ENCODE data around the gene EEF1AKMT4. TPM values are rescaled to one million over a fixed set of nuclear protein-coding genes. Genes with fewer than 3 reads are reported as not detected.

EEF1AKMT4 gene
- total RNA-seq, 4 donors from 2014 or later = 1.7 to 9.8 (median 5.7) TPM

- Histone ChIP-seq H3K27me3 (peaks cover 0 to 24% of the 10 kb centered on the region in 2 donors), H3K36me3 (no peaks in the 10 kb centered on the region), H3K4me3 (peak overlapping the region in 2 of 4 donors; percentile 47 to 51), H3K27ac (no peak overlapping the region), H3K4me1 (peaks cover 0 to 22% (median 20%) of the 10 kb centered on the region in 4 donors), H3K9me3 (no peaks in the 10 kb centered on the region)
- TF ChIP-seq CTCF (IDR thresholded peaks at IDR 0.05) = no peak
- no peak for TF ChIP-seq POLR2A (IDR thresholded peaks at IDR 0.05)
- DNase-seq = no peak
Measured at GRCh38 chr3:184228376-184229137, 20.9 kb upstream of the EEF1AKMT4 start.

GRCh38 chr3:184229394-184230080, 19.9 kb upstream of the EEF1AKMT4 start, which contains the start of gene VWA5B2:
TSS of gene VWA5B2 (plus strand) at chr3:184229585. CDS start at chr3:184230529, 944 bp downstream.
- DNase-seq = peak; percentile 62 to 80 (median 64)
- peaks cover 0 to 22% (median 20%) of the 10 kb centered on the region in 4 donors for H3K4me1 ChIP-seq

GRCh38 chr3:184230081-184230602, 19.3 kb upstream of the EEF1AKMT4 start:
- Histone ChIP-seq H3K27ac (no peak overlapping the region), H3K36me3 (no peaks in the 10 kb centered on the region), H3K4me3 (peak overlapping the region; percentile 38 to 54 (median 49)), H3K27me3 (peaks cover 0 to 24% of the 10 kb centered on the region in 2 donors), H3K4me1 (peaks cover 0 to 22% (median 20%) of the 10 kb centered on the region in 4 donors), H3K9me3 (no peaks in the 10 kb centered on the region)
- TF ChIP-seq POLR2A (IDR thresholded peaks at IDR 0.05) (no peak), CTCF (IDR thresholded peaks at IDR 0.05) (no peak)
- DNase-seq = no peak

More at GRCh38 chr3:184229394-184230080, 19.9 kb upstream of the EEF1AKMT4 start, which contains the start of gene VWA5B2:
- Histone ChIP-seq H3K36me3 (no peaks in the 10 kb centered on the region), H3K27me3 (peaks cover 0 to 24% of the 10 kb centered on the region in 2 donors), H3K27ac (no peak within 1 kb of the TSS), H3K4me3 (peak within 1 kb of the TSS; percentile 38 to 54 (median 49)), H3K9me3 (no peaks in the 10 kb centered on the region)
- TF ChIP-seq POLR2A (IDR thresholded peaks at IDR 0.05) (no peak), CTCF (IDR thresholded peaks at IDR 0.05) (peak; percentile 12 to 39 (median 31))

- no peaks in the 10 kb centered on the region for H3K36me3 ChIP-seq
- DNase-seq = no peak
- H3K27ac ChIP-seq = no peak overlapping the region
- H3K27me3 ChIP-seq = peaks cover 0 to 24% of the 10 kb centered on the region in 2 donors
- peaks cover 0 to 22% (median 20%) of the 10 kb centered on the region in 4 donors for H3K4me1 ChIP-seq
- H3K4me3 ChIP-seq = peak overlapping the region; percentile 38 to 54 (median 49)
- TF ChIP-seq CTCF (IDR thresholded peaks at IDR 0.05) (no peak), POLR2A (IDR thresholded peaks at IDR 0.05) (no peak)
- no peaks in the 10 kb centered on the region for H3K9me3 ChIP-seq
Measured at GRCh38 chr3:184230603-184231528, 18.6 kb upstream of the EEF1AKMT4 start.

GRCh38 chr3:184231671-184232070, 17.8 kb upstream of the EEF1AKMT4 start:
- Histone ChIP-seq H3K27ac (no peak overlapping the region), H3K4me3 (no peak overlapping the region), H3K9me3 (no peaks in the 10 kb centered on the region), H3K36me3 (no peaks in the 10 kb centered on the region), H3K4me1 (peaks cover 0 to 22% (median 20%) of the 10 kb centered on the region in 4 donors), H3K27me3 (peaks cover 0 to 24% of the 10 kb centered on the region in 2 donors)
- TF ChIP-seq CTCF (IDR thresholded peaks at IDR 0.05) (no peak), POLR2A (IDR thresholded peaks at IDR 0.05) (no peak)
- no peak for DNase-seq
